Stomach (tissue), 4 donors: ENCODE measurements around the gene CTIF.

Experiments
- CTCF ChIP-seq, 7 experiments: fragments of 450-650 bp in 4 of 7; fragments of 200-600 bp in 3 of 7; sonication (generic) in 3 of 7; IDR thresholded peaks; one replicate each; pipeline ENCODE4 v1.5.1; 2016 to 2019; ENCODE audit warnings: antibody characterized with exemption in 7 of 7, control low read depth in 2 of 7, mild to moderate bottlenecking in 1 of 7
- EP300 ChIP-seq: sonication (generic); formaldehyde crosslinking; IDR thresholded peaks from one replicate; pipeline ENCODE4 v1.6.1; 2017; ENCODE audit warnings: antibody characterized with exemption
- POLR2AphosphoS5 ChIP-seq, 3 donors: sonication (generic); formaldehyde crosslinking; IDR thresholded peaks; one replicate each; pipeline ENCODE4 v1.6.1; 2016; ENCODE audit warnings: antibody characterized with exemption in 3 of 3

GRCh38 chr18:48766026-48766425, 227.2 kb downstream of the CTIF start:
- TF ChIP-seq CTCF (IDR thresholded peaks at IDR 0.05) (no peak), POLR2AphosphoS5 (IDR thresholded peaks at IDR 0.05) (no peak), EP300 (no peak)
